Fibroblast of lung (primary cell): Measurements from ENCODE around the gene PDE9A. TPM values are rescaled to one million over a fixed set of nuclear protein-coding genes. Genes with fewer than 3 reads are reported as not detected.

Experiments used
- DNase-seq, 2 donors: peaks; one replicate each; pipeline versions ENCODE4 v3.0.0 to v3.0.0-alpha.2; 2010; ENCODE audit warnings: low read depth in 2 of 2
- H2AFZ ChIP-seq: 2 replicates; pipeline ENCODE4 v1.5.1; 2012; ENCODE audit warnings: low read length, control low read depth, inconsistent platforms
- H3K27ac ChIP-seq: 2 replicates; pipeline ENCODE4 v1.5.1; 2011; ENCODE audit warnings: low read length, control low read depth; ENCODE audit not compliant: insufficient read depth
- H3K27me3 ChIP-seq: 2 replicates; pipeline ENCODE4 v1.5.1; 2011; ENCODE audit warnings: mild to moderate bottlenecking, low read length; ENCODE audit not compliant: control insufficient read depth, insufficient read depth
- H3K36me3 ChIP-seq: 2 replicates; pipeline ENCODE4 v1.5.1; 2011; ENCODE audit warnings: low read length; ENCODE audit not compliant: control insufficient read depth, insufficient read depth
- H3K4me1 ChIP-seq: 2 replicates; pipeline ENCODE4 v1.5.1; 2011; ENCODE audit warnings: low read length; ENCODE audit not compliant: control insufficient read depth, insufficient read depth; ENCODE audit errors: extremely low read depth
- H3K4me2 ChIP-seq: 2 replicates; pipeline ENCODE4 v1.5.1; 2011; ENCODE audit warnings: low read length, control low read depth; ENCODE audit not compliant: insufficient read depth; ENCODE audit errors: extremely low read depth
- H3K4me3 ChIP-seq, 4 experiments: fragments of 200-600 bp in 1 of 4; sonication (generic) in 1 of 4; replicated peaks in 1 of 4; 2 replicates each; pipeline ENCODE4 v1.5.1; 2011 to 2016; ENCODE audit warnings: low read length in 4 of 4, low read depth in 3 of 4, mild to moderate bottlenecking in 3 of 4, control low read depth in 2 of 4, inconsistent platforms in 1 of 4, mixed read lengths in 1 of 4; ENCODE audit not compliant: insufficient read depth in 1 of 4; ENCODE audit errors: control extremely low read depth in 1 of 4
- H3K79me2 ChIP-seq: 2 replicates; pipeline ENCODE4 v1.5.1; 2012; ENCODE audit warnings: mild to moderate bottlenecking, low read length, inconsistent platforms; ENCODE audit not compliant: control insufficient read depth, insufficient read depth
- H3K9ac ChIP-seq: 2 replicates; pipeline ENCODE4 v1.5.1; 2011; ENCODE audit warnings: mild to moderate bottlenecking, low read length, control low read depth; ENCODE audit not compliant: insufficient read depth
- H3K9me3 ChIP-seq: 2 replicates; pipeline ENCODE4 v1.5.1; 2012; ENCODE audit warnings: low read depth, low read length; ENCODE audit not compliant: control insufficient read depth, insufficient read depth
- H4K20me1 ChIP-seq: 2 replicates; pipeline ENCODE4 v1.5.1; 2011; ENCODE audit warnings: low read length; ENCODE audit not compliant: control insufficient read depth, insufficient read depth; ENCODE audit errors: extremely low read depth
- CTCF ChIP-seq, 2 donors: IDR thresholded peaks in 1 of 2; conservative IDR thresholded peaks in 1 of 2; 1 replicate in 1 of 2; 2 replicates in 1 of 2; pipeline ENCODE4 v1.5.1; 2011 to 2012; ENCODE audit warnings: low read length in 2 of 2, control low read depth in 1 of 2, inconsistent platforms in 1 of 2, low read depth in 1 of 2, mild to moderate bottlenecking in 1 of 2
- EZH2 ChIP-seq: IDR thresholded peaks from 2 replicates; pipeline ENCODE4 v1.5.1; 2012; ENCODE audit warnings: low read length, control low read depth, mild to moderate bottlenecking; ENCODE audit errors: missing control alignments
- polyA plus RNA-seq, 2 donors: library from polyadenylated mRNA; depleted of rRNA in 1 of 2; stranded (reverse) in 1 of 2; unstranded in 1 of 2; fragments of >200 nt; gene quantifications; 2 replicates each; pipeline ENCODE4 v1.2.1, GENCODE V29; 2011 to 2012; ENCODE audit warnings: missing spikeins in 1 of 2
- total RNA-seq: library from RNA; depleted of rRNA; stranded (reverse); fragments of >200 nt; gene quantifications from 2 replicates; pipeline ENCODE4 v1.2.1, GENCODE V29; 2014

Gene PDE9A
- total and polyA plus RNA-seq, 2 donors (not counting 1 experiment from before 2014, with no cell fraction given) = 1.8 to 4.4 TPM

DNA sequence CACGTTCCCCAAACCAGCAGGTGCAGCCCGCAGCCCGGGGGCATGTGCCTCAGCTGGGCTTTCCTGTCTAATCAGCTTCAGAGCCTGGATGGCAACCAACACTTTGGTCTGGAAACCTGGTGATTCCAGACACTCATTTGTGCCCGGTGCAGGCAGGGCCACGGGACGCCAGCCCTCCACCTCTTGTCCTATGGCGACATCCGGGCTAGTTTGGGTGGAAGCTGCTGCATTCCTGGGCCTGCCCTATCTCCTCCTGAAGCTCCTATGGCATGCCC is 114.1 kb downstream of the PDE9A start:
- no peak overlapping the region for H3K27ac ChIP-seq
- no peaks in the 10 kb centered on the region for H3K27me3 ChIP-seq
- H3K4me2 ChIP-seq = no peak overlapping the region
- no peaks in the 10 kb centered on the region for H3K36me3 ChIP-seq
- H3K9ac ChIP-seq = no peak overlapping the region
- no peak for DNase-seq
- no peak overlapping the region for H2AFZ ChIP-seq
- H4K20me1 ChIP-seq = no peaks in the 10 kb centered on the region
- H3K9me3 ChIP-seq = no peaks in the 10 kb centered on the region
- TF ChIP-seq CTCF (conservative IDR thresholded peaks at IDR 0.05 in 1 of 2, IDR thresholded peaks at IDR 0.05 in 1 of 2; ENCODE audit: low read depth in 1 of 2, low read length in 2 of 2) (no peak), EZH2 (no peak)
- no peaks in the 10 kb centered on the region for H3K4me1 ChIP-seq
- H3K79me2 ChIP-seq = no peaks in the 10 kb centered on the region
- no peak overlapping the region for H3K4me3 ChIP-seq

GRCh38 chr21:42768324-42769121 is 115.1 kb downstream of the PDE9A start:
- DNase-seq = no peak
- Histone ChIP-seq H3K36me3 (no peaks in the 10 kb centered on the region), H4K20me1 (no peaks in the 10 kb centered on the region), H3K9ac (no peak overlapping the region), H3K4me3 (no peak overlapping the region), H3K9me3 (no peaks in the 10 kb centered on the region), H2AFZ (no peak overlapping the region), H3K79me2 (no peaks in the 10 kb centered on the region), H3K4me2 (no peak overlapping the region), H3K4me1 (no peaks in the 10 kb centered on the region), H3K27ac (no peak overlapping the region), H3K27me3 (no peaks in the 10 kb centered on the region)
- no peak for TF ChIP-seq CTCF (conservative IDR thresholded peaks at IDR 0.05 in 1 of 2, IDR thresholded peaks at IDR 0.05 in 1 of 2; ENCODE audit: low read depth in 1 of 2, low read length in 2 of 2)
- no peak for TF ChIP-seq EZH2

DNA sequence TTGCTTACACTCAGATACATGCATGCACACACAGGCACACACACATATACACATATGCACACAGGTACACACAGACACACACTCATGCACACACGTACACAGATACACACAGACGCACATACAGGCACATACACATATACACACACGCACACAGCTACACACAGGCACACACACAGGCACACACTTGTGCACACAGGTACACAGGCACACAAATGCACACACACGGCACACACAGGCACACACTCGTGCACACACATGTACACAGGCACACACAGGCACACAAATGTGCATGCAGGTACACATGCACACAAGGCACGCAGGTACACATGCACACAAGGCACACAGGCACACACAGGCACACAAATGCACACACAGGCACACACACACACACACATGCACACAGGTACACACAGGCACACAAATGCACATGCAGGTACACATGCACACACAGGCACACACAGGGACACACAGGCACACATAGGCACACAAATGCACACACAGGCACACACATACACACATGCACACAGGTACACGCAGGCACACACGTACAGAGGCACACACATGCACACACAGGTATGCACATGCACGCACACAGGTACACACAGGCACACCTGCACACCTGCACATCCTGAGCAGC is 115.9 kb downstream of the PDE9A start:
- Histone ChIP-seq H3K9ac (no peak overlapping the region), H4K20me1 (no peaks in the 10 kb centered on the region), H3K27ac (no peak overlapping the region), H3K9me3 (no peaks in the 10 kb centered on the region), H3K79me2 (no peaks in the 10 kb centered on the region), H3K4me1 (no peaks in the 10 kb centered on the region), H3K27me3 (no peaks in the 10 kb centered on the region), H2AFZ (no peak overlapping the region), H3K36me3 (no peaks in the 10 kb centered on the region), H3K4me3 (no peak overlapping the region), H3K4me2 (no peak overlapping the region)
- TF ChIP-seq CTCF (conservative IDR thresholded peaks at IDR 0.05 in 1 of 2, IDR thresholded peaks at IDR 0.05 in 1 of 2; ENCODE audit: low read depth in 1 of 2, low read length in 2 of 2) = no peak
- no peak for TF ChIP-seq EZH2
- DNase-seq = no peak
